ENCODE measurements around the gene CCNT2.

DNA sequence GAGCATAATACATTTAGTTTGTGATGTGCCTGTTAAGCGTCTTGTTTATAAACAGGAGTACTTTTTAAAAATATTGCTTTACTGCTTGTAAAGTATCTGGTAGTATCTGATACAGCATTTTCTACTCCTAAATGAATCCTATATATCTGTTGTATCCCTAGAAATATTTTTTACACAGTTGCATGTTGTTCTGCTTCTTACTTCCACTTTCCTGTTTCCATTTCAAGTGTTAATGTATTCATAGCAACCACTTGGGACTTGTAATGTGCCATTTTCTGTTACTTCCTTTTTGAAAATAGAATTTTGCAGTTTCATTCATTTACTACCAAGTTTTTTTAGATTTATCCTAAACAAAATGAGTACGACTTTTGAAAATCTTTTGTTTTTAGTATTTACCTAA is 24.9 kb downstream of the CCNT2 start:
- TF ChIP-seq, protein P1, sequence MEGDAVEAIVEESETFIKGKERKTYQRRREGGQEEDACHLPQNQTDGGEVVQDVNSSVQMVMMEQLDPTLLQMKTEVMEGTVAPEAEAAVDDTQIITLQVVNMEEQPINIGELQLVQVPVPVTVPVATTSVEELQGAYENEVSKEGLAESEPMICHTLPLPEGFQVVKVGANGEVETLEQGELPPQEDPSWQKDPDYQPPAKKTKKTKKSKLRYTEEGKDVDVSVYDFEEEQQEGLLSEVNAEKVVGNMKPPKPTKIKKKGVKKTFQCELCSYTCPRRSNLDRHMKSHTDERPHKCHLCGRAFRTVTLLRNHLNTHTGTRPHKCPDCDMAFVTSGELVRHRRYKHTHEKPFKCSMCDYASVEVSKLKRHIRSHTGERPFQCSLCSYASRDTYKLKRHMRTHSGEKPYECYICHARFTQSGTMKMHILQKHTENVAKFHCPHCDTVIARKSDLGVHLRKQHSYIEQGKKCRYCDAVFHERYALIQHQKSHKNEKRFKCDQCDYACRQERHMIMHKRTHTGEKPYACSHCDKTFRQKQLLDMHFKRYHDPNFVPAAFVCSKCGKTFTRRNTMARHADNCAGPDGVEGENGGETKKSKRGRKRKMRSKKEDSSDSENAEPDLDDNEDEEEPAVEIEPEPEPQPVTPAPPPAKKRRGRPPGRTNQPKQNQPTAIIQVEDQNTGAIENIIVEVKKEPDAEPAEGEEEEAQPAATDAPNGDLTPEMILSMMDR (IDR thresholded peaks at IDR 0.05): no peak
- no peak for TF ChIP-seq POLR2A (IDR thresholded peaks at IDR 0.05)

Measured in uterus (tissue), 2 donors.